Hepatocyte (in vitro differentiated cells): ENCODE data around the gene NINJ2. TPM values are rescaled to one million over a fixed set of nuclear protein-coding genes. Genes with fewer than 3 reads are reported as not detected.
"Not testable (repeated sequence)": the region's sequence is repeated elsewhere in the genome, so short reads cannot be mapped to it uniquely, and the experiment has no call there.

Experiments used
- DNase-seq: peaks from one replicate; pipeline ENCODE4 v3.0.0-alpha.2; 2016; ENCODE audit warnings: low spot score
- H2AFZ ChIP-seq: fragments of 200-600 bp; sonication (generic); 2 replicates; pipeline ENCODE4 v1.6.0; 2016; ENCODE audit warnings: antibody characterized with exemption, mild to moderate bottlenecking
- H3K27ac ChIP-seq: fragments of 200-600 bp; sonication (generic); 2 replicates; pipeline ENCODE4 v1.5.1; 2016; ENCODE audit warnings: mild to moderate bottlenecking
- H3K27me3 ChIP-seq: fragments of 200-600 bp; sonication (generic); 2 replicates; pipeline ENCODE4 v1.6.1; 2016
- H3K36me3 ChIP-seq: fragments of 200-600 bp; sonication (generic); replicated peaks from 2 replicates; pipeline ENCODE4 v1.5.1; 2016; ENCODE audit warnings: low read depth; ENCODE audit not compliant: insufficient read depth
- H3K4me1 ChIP-seq: fragments of 200-600 bp; sonication (generic); 2 replicates; pipeline ENCODE4 v1.5.1; 2016; ENCODE audit warnings: mild to moderate bottlenecking, moderate library complexity; ENCODE audit not compliant: insufficient read depth
- H3K4me2 ChIP-seq: fragments of 200-600 bp; sonication (generic); 2 replicates; pipeline ENCODE4 v1.6.0; 2016
- H3K4me3 ChIP-seq: fragments of 200-600 bp; sonication (generic); 2 replicates; pipeline ENCODE4 v1.5.1; 2016; ENCODE audit warnings: mild to moderate bottlenecking
- H3K79me2 ChIP-seq: fragments of 200-600 bp; sonication (generic); 2 replicates; pipeline ENCODE4 v1.6.0; 2017; ENCODE audit warnings: mild to moderate bottlenecking
- H3K9me2 ChIP-seq: fragments of 200-600 bp; sonication (generic); replicated peaks from 2 replicates; pipeline ENCODE4 v1.6.0; 2017; ENCODE audit warnings: mild to moderate bottlenecking; ENCODE audit not compliant: insufficient read depth
- H3K9me3 ChIP-seq: fragments of 200-600 bp; sonication (generic); 2 replicates; pipeline ENCODE4 v1.5.1; 2016; ENCODE audit warnings: low read depth, mild to moderate bottlenecking
- H4K20me1 ChIP-seq: fragments of 200-600 bp; sonication (generic); 2 replicates; pipeline ENCODE4 v1.6.0; 2016; ENCODE audit warnings: mild to moderate bottlenecking; ENCODE audit not compliant: insufficient read depth, poor library complexity, severe bottlenecking
- EZH2 ChIP-seq: fragments of 200-600 bp; sonication (generic); IDR thresholded peaks from 2 replicates; pipeline ENCODE4 v1.6.1; 2016; ENCODE audit warnings: antibody characterized with exemption, mild to moderate bottlenecking, borderline replicate concordance
- EZH2phosphoT487 ChIP-seq: fragments of 200-600 bp; sonication (generic); IDR thresholded peaks from one replicate; pipeline ENCODE4 v1.6.1; 2018; ENCODE audit warnings: antibody characterized with exemption, mild to moderate bottlenecking, low read depth, moderate library complexity; ENCODE audit not compliant: unreplicated experiment, severe bottlenecking
- WGBS: methylation state at CpG from one replicate; pipeline ENCODE4 v1.1.6; 2016; ENCODE audit warnings: low lambda C conversion rate; ENCODE audit errors: missing lambda C conversion rate; 5-methylcytosine and 5-hydroxymethylcytosine counted together
- polyA plus RNA-seq: library from polyadenylated mRNA; unstranded; fragments of >200 nt; fragmentation: Nextera tagmentation; extraction: Ambion mirVana; gene quantifications from 2 replicates; pipeline ENCODE4 v1.2.1, GENCODE V29; 2016
- total RNA-seq: library from RNA; depleted of rRNA; stranded (reverse); fragments of >200 nt; gene quantifications from 2 replicates; pipeline ENCODE4 v1.2.3, GENCODE V29; 2014
- TF ChIP-seq, protein P1 (sequence below): fragments of 200-600 bp; sonication (generic); IDR thresholded peaks from 2 replicates; pipeline ENCODE4 v1.5.1; 2016; ENCODE audit warnings: antibody characterized with exemption, mild to moderate bottlenecking; ENCODE audit not compliant: poor library complexity

NINJ2 gene, protein sequence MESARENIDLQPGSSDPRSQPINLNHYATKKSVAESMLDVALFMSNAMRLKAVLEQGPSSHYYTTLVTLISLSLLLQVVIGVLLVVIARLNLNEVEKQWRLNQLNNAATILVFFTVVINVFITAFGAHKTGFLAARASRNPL
- total RNA-seq (0.70 and 0.92 TPM in 2 replicates), polyA plus RNA-seq (2.1 and 3.9 TPM in 2 replicates)

DNA sequence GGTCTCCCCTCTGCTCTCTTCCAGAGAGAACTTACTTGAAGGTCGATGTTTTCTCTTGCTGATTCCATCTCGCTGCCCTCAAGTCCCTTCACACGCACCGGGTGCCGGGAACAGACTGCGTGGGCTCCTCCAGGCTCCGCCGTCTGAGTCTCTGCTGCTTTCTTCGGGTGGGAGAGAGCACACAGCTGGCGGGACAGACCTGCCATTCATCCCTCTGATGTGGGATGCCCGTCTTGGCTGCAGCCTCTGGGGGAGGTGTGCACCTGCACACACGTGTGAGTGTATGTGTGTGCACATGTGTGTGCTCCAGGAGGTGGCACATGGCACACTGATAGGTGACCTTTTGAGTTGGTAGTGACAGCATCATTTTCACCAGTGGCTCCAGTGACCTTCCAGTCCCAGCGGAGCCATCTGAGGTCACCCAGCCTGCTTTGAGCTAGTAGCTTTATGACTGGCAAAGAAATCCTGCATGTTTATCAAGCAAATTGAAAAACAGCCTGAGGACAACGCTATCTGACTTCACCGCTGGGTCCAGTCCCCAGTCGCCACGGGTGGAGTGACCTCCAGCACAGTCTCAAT is at the start of gene NINJ2:
Gene NINJ2 (minus strand): TSS at position 153 of the 579 bp plus-strand sequence. CDS start 85 bp downstream, at position 68.
- WGBS, result 72% methylated on average over 17 of the region's 17 CpGs
- TF ChIP-seq EZH2 (no peak), EZH2phosphoT487 (no peak)
- TF ChIP-seq, protein P1, sequence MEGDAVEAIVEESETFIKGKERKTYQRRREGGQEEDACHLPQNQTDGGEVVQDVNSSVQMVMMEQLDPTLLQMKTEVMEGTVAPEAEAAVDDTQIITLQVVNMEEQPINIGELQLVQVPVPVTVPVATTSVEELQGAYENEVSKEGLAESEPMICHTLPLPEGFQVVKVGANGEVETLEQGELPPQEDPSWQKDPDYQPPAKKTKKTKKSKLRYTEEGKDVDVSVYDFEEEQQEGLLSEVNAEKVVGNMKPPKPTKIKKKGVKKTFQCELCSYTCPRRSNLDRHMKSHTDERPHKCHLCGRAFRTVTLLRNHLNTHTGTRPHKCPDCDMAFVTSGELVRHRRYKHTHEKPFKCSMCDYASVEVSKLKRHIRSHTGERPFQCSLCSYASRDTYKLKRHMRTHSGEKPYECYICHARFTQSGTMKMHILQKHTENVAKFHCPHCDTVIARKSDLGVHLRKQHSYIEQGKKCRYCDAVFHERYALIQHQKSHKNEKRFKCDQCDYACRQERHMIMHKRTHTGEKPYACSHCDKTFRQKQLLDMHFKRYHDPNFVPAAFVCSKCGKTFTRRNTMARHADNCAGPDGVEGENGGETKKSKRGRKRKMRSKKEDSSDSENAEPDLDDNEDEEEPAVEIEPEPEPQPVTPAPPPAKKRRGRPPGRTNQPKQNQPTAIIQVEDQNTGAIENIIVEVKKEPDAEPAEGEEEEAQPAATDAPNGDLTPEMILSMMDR, result no peak
- Histone ChIP-seq H2AFZ (no peak within 1 kb of the TSS), H4K20me1 (no peaks in the 10 kb centered on the region), H3K36me3 (no peaks in the 10 kb centered on the region), H3K4me3 (no peak within 1 kb of the TSS), H3K4me2 (peak within 1 kb of the TSS; percentile 25), H3K9me3 (no peaks in the 10 kb centered on the region), H3K4me1 (peaks cover 4% of the 10 kb centered on the region), H3K27ac (no peak within 1 kb of the TSS), H3K27me3 (no peaks in the 10 kb centered on the region), H3K79me2 (no peaks in the 10 kb centered on the region), H3K9me2 (no peaks in the 10 kb centered on the region)
- DNase-seq, result no peak

DNA sequence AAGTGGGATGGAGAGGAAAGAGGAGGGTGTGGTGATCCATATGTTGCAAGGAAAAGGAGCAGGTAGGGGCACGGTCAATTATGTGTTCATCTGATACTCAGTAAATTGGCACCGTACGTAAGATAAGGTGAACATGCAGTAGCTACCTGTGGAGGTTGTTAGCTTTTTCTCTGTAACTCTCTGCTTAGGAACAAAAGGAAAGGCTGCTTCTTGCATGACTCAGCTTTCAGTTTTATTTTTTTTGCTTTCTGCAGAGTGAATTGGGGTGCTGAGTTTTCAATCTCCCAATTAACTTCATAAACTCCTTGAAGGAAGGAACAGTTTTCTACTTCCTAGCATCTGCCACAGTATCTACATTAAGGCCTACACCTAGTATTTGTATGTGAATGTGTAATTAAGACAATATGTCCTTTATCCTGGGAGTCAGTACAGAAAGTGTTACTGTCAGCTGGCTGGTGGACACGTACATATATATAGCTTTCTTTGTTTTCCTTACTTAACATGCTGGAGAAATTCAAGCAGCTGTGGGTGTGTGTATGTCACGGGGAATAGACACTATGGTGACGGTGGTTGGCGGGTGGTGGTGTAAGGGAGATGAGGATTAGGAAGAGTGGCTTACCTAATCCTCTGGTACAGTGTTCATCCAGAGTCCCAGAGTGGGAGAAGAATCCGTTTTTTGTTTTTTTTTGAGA is 49.1 kb upstream of the NINJ2 start:
- Histone ChIP-seq H3K27ac (no peak overlapping the region), H4K20me1 (no peaks in the 10 kb centered on the region), H3K4me3 (no peak overlapping the region), H3K79me2 (no peaks in the 10 kb centered on the region), H3K9me3 (no peaks in the 10 kb centered on the region), H2AFZ (peak overlapping the region; percentile 1), H3K4me1 (no peaks in the 10 kb centered on the region), H3K36me3 (no peaks in the 10 kb centered on the region), H3K9me2 (no peaks in the 10 kb centered on the region), H3K4me2 (peak overlapping the region; percentile 3), H3K27me3 (no peaks in the 10 kb centered on the region)
- TF ChIP-seq EZH2 (no peak), EZH2phosphoT487 (no peak)
- TF ChIP-seq, protein P1, result no peak
- DNase-seq, result no peak
- 41% methylated on average over 8 of the region's 8 CpGs for WGBS

DNA sequence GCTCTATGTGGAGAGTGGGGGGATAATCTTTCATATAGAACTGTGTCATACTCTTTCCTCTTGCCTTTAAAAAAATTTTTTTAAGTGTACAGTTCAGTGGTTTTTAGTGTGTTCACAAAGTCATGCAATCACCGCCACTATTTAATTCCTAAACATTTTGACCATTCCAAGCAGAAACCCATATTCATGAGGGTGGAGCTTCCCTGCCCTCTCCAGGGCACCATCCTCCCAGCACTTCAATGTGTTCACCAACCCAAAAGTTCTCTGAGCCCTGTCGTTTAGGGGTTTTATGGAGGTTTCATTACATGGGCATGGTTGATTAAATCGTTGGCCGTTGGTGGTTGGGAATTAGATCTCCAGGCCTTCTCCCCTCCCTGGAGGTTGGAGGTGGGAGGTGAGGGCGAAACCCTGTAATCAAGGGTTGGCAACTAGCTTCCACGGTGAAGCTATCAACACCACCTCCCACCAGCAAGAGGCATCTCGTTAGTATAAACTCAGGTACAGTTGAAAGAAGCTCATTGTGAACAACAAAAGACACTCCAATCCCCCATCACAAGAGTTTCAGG is 46.3 kb upstream of the NINJ2 start:
- Histone ChIP-seq H3K27me3 (no peaks in the 10 kb centered on the region), H2AFZ (no peak overlapping the region), H3K36me3 (no peaks in the 10 kb centered on the region), H3K4me1 (no peaks in the 10 kb centered on the region), H3K9me2 (no peaks in the 10 kb centered on the region), H3K9me3 (no peaks in the 10 kb centered on the region), H3K79me2 (no peaks in the 10 kb centered on the region), H4K20me1 (no peaks in the 10 kb centered on the region), H3K4me3 (no peak overlapping the region), H3K27ac (no peak overlapping the region), H3K4me2 (no peak overlapping the region)
- no peak for DNase-seq
- WGBS, result 87% methylated on average over 7 of the region's 7 CpGs
- TF ChIP-seq EZH2phosphoT487, result no peak

DNA sequence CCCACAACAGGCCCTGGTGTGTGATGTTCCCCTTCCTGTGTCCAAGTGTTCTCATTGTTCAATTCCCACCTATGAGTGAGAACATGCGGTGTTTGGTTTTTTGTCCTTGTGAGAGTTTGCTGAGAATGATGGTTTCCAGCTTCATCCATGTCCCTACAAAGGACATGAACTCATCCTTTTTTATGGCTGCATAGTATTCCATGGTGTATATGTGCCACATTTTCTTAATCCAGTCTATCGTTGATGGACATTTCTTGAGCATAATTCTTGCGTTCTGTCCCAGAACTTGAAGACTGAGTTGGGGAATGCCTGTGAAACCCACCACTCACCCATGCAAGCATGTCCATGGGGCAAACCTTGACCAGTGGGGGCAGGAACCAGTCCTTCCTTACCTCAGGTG is 44.8 kb upstream of the NINJ2 start:
- H3K27me3 ChIP-seq, H3K36me3 ChIP-seq, H3K9me2 ChIP-seq, H3K79me2 ChIP-seq, H3K9me3 ChIP-seq, H3K4me2 ChIP-seq, H3K27ac ChIP-seq, H3K4me1 ChIP-seq, DNase-seq, H2AFZ ChIP-seq, H3K4me3 ChIP-seq, H4K20me1 ChIP-seq: not testable (repeated sequence)
- WGBS, result 67% methylated on average over 3 of the region's 3 CpGs
